ENCODE results near the gene USP20.

The USP20 gene

GRCh38 chr9:129929496-129930125 lies 94.4 kb downstream of the USP20 start:
- no peak for DNase-seq

GRCh38 chr9:129930743-129931142 lies 95.5 kb downstream of the USP20 start:
- DNase-seq: no peak
